GM21528 (cell line): ENCODE data around the gene HDAC9.

ENCODE experiments used
- ATAC-seq: cut with Tn5 transposase; IDR thresholded peaks from one replicate; pipeline ENCODE4 v1.9.1; 2021; ENCODE audit warnings: mild to moderate bottlenecking, moderate library complexity; ENCODE audit not compliant: unreplicated experiment, low FRiP score

HDAC9 gene

GRCh38 chr7:18821554-18821953 lies 326.0 kb downstream of the HDAC9 start:
- no peak for ATAC-seq

GRCh38 chr7:18824157-18824556 lies 328.6 kb downstream of the HDAC9 start:
- ATAC-seq = no peak

GRCh38 chr7:18828260-18828993 lies 332.9 kb downstream of the HDAC9 start:
- ATAC-seq = no peak

- no peak for ATAC-seq
These were observed 333.7 kb downstream of the HDAC9 start for GRCh38 chr7:18828994-18829857.

GRCh38 chr7:18829858-18830285 lies 334.3 kb downstream of the HDAC9 start:
- no peak for ATAC-seq

- ATAC-seq = no peak
These were observed 335.9 kb downstream of the HDAC9 start for GRCh38 chr7:18831419-18831818.

- no peak for ATAC-seq
These were observed 336.4 kb downstream of the HDAC9 start for GRCh38 chr7:18831943-18832342.

GRCh38 chr7:18834577-18834976 lies 339.0 kb downstream of the HDAC9 start:
- no peak for ATAC-seq

- ATAC-seq = no peak
These were observed 339.6 kb downstream of the HDAC9 start for GRCh38 chr7:18835001-18835690.

- no peak for ATAC-seq
These were observed 348.4 kb downstream of the HDAC9 start for GRCh38 chr7:18843979-18844378.

GRCh38 chr7:18844735-18845134 lies 349.2 kb downstream of the HDAC9 start:
- no peak for ATAC-seq

GRCh38 chr7:18845700-18846099 lies 350.2 kb downstream of the HDAC9 start:
- ATAC-seq = no peak

- no peak for ATAC-seq
These were observed 351.2 kb downstream of the HDAC9 start for GRCh38 chr7:18846765-18847215.

- ATAC-seq = no peak
These were observed 353.6 kb downstream of the HDAC9 start for GRCh38 chr7:18849130-18849529.

- ATAC-seq = no peak
These were observed 360.2 kb downstream of the HDAC9 start for GRCh38 chr7:18855796-18856195.

- no peak for ATAC-seq
These were observed 362.7 kb downstream of the HDAC9 start for GRCh38 chr7:18858232-18858631.

GRCh38 chr7:18859318-18859717 lies 363.8 kb downstream of the HDAC9 start:
- no peak for ATAC-seq

GRCh38 chr7:18860221-18860620 lies 364.7 kb downstream of the HDAC9 start:
- ATAC-seq = no peak

GRCh38 chr7:18861514-18862118 lies 366.1 kb downstream of the HDAC9 start:
- ATAC-seq = no peak

- no peak for ATAC-seq
These were observed 369.4 kb downstream of the HDAC9 start for GRCh38 chr7:18864967-18865366.
